GM23248 (cell line): ENCODE data around the gene PSMB10.

Experiments
- EZH2 ChIP-seq: fragments of 200-600 bp; sonication (generic); IDR thresholded peaks from 2 replicates; pipeline ENCODE4 v1.6.1; 2018; ENCODE audit warnings: antibody characterized with exemption, mild to moderate bottlenecking; ENCODE audit not compliant: insufficient read depth, poor library complexity, severe bottlenecking
- EZH2phosphoT487 ChIP-seq: fragments of 200-600 bp; sonication (generic); IDR thresholded peaks from 2 replicates; pipeline ENCODE4 v1.6.1; 2018; ENCODE audit warnings: antibody characterized with exemption, moderate library complexity, mild to moderate bottlenecking, low read depth; ENCODE audit not compliant: insufficient read depth

- no peak for TF ChIP-seq EZH2
- TF ChIP-seq EZH2phosphoT487, result no peak
These were observed 13.7 kb upstream of the PSMB10 start for GRCh38 chr16:67950335-67950843.
